ENCODE measurements around the gene COLEC11. TPM values are rescaled to one million over a fixed set of nuclear protein-coding genes. Genes with fewer than 3 reads are reported as not detected.

Gene COLEC11
- total and polyA plus RNA-seq, 10 of the 15 experiments (the other 5 are each of a cell fraction or from before 2014, with no cell fraction given), result 0.08 to 0.74 (median 0.14) TPM; not detected in 4

- ChIA-PET SMC1A (ENCODE audit: uncharacterized antibody, unreplicated experiment) (interaction anchor here (2.0 kb wide), 1 partner anchor 53 kb away, joined by 5 read pairs; no protein-coding TSS in a partner anchor), RAD21 (ENCODE audit: unreplicated experiment) (interaction anchor here (1.4 kb wide), 1 partner anchor 23 kb away, joined by 3 read pairs; no protein-coding TSS in a partner anchor), POLR2A (interaction anchor here (1.1 kb wide), 1 partner anchor 53 kb away, joined by 6 read pairs; no protein-coding TSS in a partner anchor), CTCF (no interaction called here)
- no peaks in the 10 kb centered on the region for H3K9me3 ChIP-seq (replicated peaks; ENCODE audit: control insufficient read depth, insufficient read depth, low read length)
- peaks cover 22% of the 10 kb centered on the region for H3K4me1 ChIP-seq (ENCODE audit: control insufficient read depth, insufficient read depth, low read length)
- 83% methylated on average over 22 of the region's 22 CpGs for WGBS (ENCODE audit: insufficient coverage, insufficient replicate concordance, low lambda C conversion rate, missing lambda C conversion rate)
- no TSS peak for BruUV-seq (replicated peaks)
- H3K9ac ChIP-seq (ENCODE audit: control insufficient read depth, insufficient read depth, low read length), result no peak overlapping the region
- intact Hi-C loops (cut with micrococcal nuclease; ENCODE audit: unreplicated experiment) (no loop called here), in situ Hi-C loops (cut with MboI) (no loop called here)
- no peak for ATAC-seq
- H2AFZ ChIP-seq (ENCODE audit: control insufficient read depth, low read depth, low read length), result no peak overlapping the region
- H3K36me3 ChIP-seq (ENCODE audit: control insufficient read depth in 2 of 2, insufficient read depth in 2 of 2, low read length in 1 of 2), result peaks cover 0 to 4% of the 10 kb centered on the region in 2 experiments; a peak in 2 of 4 replicates
- H3K27ac ChIP-seq (ENCODE audit: control insufficient read depth, insufficient read depth), result no peak overlapping the region
- TF ChIP-seq ETV6 (conservative IDR thresholded peaks at IDR 0.05 in 1 of 2, IDR thresholded peaks at IDR 0.05 in 1 of 2; ENCODE audit: borderline replicate concordance in 1 of 2, low read depth in 1 of 2) (no peak), ZBTB33 (IDR thresholded peaks at IDR 0.05) (no peak), MXI1 (IDR thresholded peaks at IDR 0.05; ENCODE audit: low read depth, low read length) (no peak), GATAD2B (conservative IDR thresholded peaks at IDR 0.05; ENCODE audit: low read depth) (no peak), SKIL (IDR thresholded peaks at IDR 0.05; ENCODE audit: low read depth, poor library complexity, severe bottlenecking) (no peak), CTCF (IDR thresholded peaks at IDR 0.05 in 2 of 3, conservative IDR thresholded peaks at IDR 0.05 in 1 of 3; ENCODE audit: control insufficient read depth in 2 of 3, extremely low read depth in 1 of 3, insufficient read depth in 1 of 3, low read depth in 3 of 3, low read length in 3 of 3) (no peak), GABPA (IDR thresholded peaks at IDR 0.05; ENCODE audit: low read depth) (no peak), HCFC1 (IDR thresholded peaks at IDR 0.05; ENCODE audit: low read length) (no peak), CREM (IDR thresholded peaks at IDR 0.05; ENCODE audit: low read depth) (no peak), SMC3 (IDR thresholded peaks at IDR 0.05; ENCODE audit: borderline replicate concordance, low read length) (no peak), SIN3A (IDR thresholded peaks at IDR 0.05; ENCODE audit: low read depth, low read length) (no peak), MTA2 (IDR thresholded peaks at IDR 0.05; ENCODE audit: low read depth) (no peak), FOXK2 (IDR thresholded peaks at IDR 0.05) (no peak)
- no peaks in the 10 kb centered on the region; the same call in 1 of the 2 replicates for H4K20me1 ChIP-seq (ENCODE audit: control insufficient read depth, insufficient read depth)
- DNase-seq (ENCODE audit: low read depth, low spot score), result no peak
- no peak overlapping the region for H3K4me3 ChIP-seq
- H3K4me2 ChIP-seq (ENCODE audit: control insufficient read depth, insufficient read depth), result no peak overlapping the region
- H3K27me3 ChIP-seq (replicated peaks in 1 of 2; ENCODE audit: control insufficient read depth in 2 of 2, insufficient read depth in 2 of 2, low read length in 1 of 2), result no peaks in the 10 kb centered on the region
- no peak for FAIRE-seq
- no peaks in the 10 kb centered on the region for H3K79me2 ChIP-seq (ENCODE audit: control insufficient read depth, insufficient read depth, low read length)
Observed at GRCh38 chr2:3598912-3599854, 4.3 kb downstream of the COLEC11 start.

All from GM12878 (cell line).